HG03175 (cell line): ENCODE results near the gene RUNX3.
"Not testable (repeated sequence)": the region's sequence is repeated elsewhere in the genome, so short reads cannot be mapped to it uniquely, and the experiment has no call there.

Experiments used
- ATAC-seq: cut with Tn5 transposase; IDR thresholded peaks from one replicate; pipeline ENCODE4 v1.9.1; 2021; ENCODE audit warnings: mild to moderate bottlenecking, moderate library complexity; ENCODE audit not compliant: unreplicated experiment

The RUNX3 gene

DNA sequence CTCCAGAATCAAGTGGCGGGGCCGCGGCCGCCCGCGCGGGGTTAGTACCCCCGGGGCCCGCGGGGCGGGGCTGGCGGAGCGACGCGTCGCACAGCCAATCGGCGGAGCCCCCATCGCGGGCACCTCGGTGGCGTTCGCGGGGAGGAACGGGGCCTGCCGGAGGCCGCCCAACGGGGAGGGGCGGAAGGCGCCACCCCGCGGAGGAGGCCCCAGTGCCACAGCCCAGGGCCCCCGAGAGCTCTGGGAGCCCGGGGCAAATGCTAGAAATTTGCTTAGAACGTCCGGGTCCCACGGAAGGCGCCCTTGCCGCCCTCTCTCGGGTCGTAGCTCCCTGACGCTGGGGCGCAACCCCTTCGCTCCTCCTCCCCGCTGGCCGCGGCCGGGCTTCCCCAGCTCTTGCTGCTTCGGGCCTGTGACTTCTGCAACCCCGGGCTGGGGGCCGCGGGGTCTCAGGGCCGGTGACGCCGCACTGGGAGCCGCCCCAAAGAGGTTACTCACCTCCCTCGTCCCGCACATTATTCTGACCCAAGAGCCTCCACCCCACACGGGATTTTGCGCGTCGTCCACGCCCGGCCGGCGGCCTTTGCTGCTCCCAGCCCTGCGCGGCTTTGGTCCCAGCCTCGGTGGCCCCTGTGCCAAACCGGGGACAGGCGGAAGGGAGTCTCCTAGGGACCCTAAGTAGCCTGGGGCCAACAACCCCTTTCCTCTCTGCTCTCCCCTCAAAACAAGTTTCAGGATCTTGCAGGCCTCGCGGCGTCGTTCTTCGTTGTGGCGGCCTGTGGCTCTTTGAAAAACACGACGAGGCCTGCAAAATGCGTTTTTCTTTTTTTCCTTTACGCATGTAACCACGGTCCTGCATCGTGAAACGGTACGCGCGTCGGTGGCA is at the start of gene RUNX3:
RUNX3 (minus strand) TSS at position 17 of the 886 bp plus-strand sequence. CDS start 408 bp downstream, outside the sequence.
- ATAC-seq = peak; percentile 77

DNA sequence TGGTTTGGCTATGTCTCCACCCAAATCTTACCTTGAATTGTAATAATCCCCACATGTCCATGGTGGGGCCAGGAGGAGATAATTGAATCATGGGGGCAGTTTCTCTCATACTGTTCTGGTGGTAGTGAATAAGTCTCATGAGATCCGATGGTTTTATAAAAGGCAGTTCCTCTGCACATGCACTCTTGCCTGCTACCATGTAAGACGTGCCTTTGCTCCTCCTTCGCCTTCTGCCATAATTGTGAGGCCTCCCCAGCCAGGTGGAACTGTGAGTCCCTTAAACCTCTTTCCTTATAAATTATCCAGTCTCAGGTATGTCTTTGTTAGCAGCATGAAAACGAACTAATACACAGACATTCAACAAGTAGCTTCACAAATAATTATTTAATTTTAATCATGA is 49.2 kb upstream of the RUNX3 start:
- ATAC-seq = not testable (repeated sequence)

DNA sequence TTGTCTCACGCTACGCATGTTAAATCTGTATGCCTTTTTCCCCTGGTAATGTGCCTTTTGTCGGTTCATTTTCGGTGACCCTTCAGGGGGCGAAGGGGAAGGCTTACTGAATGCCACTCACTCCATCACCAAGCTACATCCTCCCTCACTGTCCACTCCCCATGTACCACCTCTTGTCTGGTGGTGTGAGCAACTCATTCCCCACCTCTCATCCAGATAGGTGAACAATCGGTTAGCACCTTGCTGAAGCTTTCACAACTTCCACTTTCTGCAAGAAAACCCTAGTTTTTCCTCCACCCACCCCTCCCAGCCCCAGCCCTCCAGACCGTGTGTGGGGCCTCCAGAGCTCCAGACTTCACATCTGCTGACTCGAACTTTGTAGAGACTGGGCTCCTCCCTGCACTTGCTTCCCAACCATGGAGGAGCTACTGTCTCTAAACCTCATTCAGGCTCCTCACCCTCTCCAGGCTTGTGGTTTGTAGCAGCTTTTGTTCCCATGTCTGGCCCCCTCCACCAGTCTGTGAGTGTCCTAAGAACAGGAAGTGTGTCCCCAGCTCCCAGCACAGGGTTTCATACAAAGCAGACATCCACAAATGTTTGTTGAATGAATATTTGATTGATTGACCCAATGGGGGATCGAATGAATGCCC is 48.4 kb upstream of the RUNX3 start:
- ATAC-seq = no peak

DNA sequence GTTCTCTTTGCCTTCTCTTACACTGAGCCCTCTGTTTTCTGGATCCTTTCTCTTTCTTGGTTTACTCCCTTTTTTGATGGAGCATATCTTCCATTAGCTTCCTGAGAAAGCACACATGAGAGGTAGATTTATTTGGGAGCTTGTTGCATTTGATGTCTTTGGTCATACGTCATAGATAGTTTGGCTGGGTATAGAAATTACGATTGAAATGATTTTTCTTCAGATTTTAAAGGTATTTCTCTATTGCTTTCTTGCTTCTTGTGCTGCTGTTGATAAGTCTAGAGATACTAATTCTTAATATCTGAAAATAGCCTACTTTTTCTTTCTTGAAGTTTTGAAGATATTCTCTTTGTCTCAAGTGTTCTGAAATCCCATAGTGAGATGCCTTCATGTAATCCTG is 45.3 kb upstream of the RUNX3 start:
- no peak for ATAC-seq

DNA sequence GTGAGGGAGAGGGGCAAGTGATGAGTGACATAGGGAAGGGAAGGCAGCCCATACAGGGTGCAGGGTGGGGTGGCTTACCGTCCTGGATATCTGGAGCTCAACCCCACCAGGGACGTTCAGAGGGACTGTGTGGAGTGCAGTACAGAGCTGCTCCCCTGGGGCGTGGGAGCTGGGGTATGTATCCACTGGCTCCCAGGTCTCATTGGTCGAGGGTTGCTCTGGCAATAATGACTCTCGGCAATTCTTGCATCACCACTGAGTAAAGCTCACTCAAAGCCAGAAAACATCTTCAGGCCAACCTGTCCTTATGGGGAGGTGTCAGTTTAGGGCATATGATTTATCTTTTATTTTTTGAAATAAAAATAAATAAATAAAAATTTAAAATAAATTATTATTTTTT is 43.2 kb upstream of the RUNX3 start:
- ATAC-seq = no peak

DNA sequence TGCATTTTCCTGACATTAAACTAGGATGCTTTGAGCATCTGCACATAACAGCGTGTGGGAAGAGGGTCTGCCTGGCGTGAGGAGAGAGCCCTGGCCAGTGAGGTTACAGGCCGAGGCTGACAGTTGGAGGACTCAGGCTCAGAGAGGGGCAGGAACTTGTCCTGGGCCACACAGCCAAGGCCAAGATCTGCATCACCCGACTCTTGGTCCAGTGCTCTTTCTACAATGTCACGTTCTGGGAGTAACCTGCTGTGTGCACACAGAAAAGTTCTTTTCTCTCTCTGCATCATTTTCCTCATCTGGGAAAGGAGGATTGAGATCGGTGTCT is 42.8 kb upstream of the RUNX3 start:
- ATAC-seq = no peak

DNA sequence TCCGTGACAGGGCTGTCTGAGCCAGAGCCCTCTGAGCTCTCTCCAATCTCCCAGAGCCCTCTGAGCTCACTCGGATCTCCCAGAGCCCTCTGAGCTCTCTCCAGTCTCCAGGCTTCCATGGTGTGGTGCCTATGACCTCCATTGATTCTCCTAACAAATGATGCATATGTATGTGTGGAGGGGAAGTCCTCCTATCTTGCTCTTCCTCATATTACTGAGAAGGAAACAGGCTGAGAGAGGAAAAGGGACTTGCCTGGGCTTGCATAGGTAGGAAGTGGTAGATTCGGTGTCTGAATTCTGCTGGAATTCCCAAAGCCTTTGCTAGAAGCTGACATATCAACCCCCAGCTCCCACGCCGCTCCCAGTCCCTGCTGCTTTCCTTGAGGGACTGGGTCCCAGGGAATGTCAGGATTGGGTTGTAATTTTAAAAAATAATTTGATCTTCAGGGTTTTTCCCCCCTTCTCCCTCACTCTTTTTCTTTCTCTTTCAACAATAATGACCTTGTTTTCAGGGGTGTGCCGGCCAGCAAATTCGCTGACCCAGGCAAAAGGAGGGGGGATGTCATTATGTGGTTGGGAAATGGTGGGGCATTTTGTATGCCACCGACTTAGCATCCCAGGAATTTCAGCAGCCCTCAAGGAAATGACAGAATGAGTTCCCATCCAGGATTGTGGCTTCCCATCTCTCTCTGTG is 42.3 kb upstream of the RUNX3 start:
- ATAC-seq = no peak

DNA sequence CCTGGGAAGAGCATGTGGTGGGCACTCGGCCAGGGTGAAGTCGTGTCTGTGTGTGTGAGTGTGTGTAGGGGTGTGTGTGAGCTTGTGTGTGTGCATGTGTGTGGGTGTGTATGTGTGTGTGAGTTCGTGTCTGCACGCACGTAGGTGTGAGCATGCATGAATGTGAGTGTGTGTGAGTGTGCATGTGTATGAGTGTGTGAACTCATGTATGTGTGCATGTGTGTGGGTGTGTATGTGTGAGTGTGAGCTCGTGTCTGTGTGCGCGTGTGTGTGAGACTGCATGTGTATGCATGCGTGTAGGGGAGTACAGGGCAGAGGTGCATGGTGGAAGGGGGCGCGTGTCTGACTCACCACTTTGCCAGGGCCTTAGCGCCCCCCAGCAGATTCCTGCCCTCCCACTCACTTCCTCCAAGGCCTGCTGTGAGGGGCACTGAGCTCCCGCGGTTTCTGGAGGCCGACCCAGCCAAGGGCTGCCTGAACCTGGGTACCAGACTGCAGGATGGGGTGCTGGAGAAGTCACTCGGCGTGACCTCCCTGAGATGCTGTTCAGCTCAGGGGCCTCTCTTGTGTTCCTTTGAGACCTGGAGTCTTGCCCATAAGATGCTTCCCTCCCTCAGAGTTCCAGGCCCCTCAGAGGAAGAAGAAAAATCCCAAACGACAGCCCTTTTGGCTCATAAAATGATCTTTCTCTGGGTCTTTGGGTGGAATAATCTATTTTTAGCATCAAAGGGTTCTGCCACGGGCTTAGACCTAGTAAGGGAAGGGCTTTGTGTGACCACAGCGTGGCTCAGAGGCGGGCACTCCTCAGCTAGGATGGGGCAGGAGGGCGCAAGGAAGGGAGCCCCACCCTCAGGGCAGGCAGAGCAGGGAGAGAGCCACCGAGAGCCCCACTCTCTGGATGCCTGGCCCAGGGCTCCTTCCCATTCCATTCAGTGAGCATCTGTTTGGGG is 41.1 kb upstream of the RUNX3 start:
- ATAC-seq = no peak

DNA sequence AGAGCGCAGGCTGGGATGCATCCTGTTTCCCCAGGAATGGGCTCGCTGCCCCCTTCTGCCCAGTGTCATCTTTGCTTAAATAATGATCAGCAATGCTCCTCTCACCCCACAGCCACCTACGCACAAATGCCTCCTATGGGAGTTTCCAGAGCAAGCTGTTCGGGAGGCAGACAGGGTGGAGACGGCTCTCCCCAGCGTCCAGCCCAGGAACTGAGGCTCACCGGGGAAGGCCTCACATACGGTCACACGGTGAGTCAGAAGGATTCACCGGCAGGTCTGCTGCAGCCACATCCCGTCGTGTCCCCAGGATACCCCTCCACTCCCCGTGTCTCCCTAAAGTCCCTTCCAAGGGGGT is 40.3 kb upstream of the RUNX3 start:
- ATAC-seq = no peak

DNA sequence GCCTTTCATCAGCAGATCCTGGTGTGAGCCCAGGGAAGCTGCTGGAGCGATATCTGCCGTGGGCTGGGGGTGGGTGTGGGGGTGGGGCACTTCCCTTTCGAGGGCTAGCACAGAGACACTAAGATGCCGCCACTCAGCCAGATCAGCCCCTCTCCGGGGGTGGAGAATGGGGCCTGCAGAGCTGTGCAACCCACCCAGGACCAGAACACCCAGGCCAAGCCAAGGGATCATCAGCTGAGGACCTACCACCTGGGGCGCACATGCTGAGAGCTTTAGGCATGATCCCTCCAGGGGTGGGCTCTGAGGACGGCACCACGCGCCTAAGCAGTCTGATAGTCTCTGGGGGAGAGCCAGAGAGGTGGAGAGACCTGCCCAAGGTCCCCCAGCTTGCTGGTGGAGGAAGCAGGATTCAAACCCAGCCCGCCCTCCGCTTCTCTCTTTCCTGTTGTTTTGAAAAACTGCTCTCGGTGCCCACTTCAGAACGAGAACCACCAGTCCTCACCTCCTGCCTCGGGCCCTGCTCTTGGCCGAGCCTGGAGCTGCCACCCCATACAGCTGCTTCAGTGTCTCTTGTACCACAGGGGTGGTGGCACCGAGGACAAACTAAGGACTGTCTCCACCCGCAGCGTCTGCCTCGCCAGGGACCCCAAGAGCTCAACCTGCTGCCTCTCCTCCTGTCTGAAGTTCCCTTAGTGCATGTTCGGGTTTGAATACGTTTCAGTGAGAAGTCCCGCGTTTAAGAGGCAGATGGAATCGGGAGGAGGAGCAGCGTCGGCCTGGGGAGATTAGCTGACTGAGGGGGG is 39.7 kb upstream of the RUNX3 start:
- no peak for ATAC-seq

DNA sequence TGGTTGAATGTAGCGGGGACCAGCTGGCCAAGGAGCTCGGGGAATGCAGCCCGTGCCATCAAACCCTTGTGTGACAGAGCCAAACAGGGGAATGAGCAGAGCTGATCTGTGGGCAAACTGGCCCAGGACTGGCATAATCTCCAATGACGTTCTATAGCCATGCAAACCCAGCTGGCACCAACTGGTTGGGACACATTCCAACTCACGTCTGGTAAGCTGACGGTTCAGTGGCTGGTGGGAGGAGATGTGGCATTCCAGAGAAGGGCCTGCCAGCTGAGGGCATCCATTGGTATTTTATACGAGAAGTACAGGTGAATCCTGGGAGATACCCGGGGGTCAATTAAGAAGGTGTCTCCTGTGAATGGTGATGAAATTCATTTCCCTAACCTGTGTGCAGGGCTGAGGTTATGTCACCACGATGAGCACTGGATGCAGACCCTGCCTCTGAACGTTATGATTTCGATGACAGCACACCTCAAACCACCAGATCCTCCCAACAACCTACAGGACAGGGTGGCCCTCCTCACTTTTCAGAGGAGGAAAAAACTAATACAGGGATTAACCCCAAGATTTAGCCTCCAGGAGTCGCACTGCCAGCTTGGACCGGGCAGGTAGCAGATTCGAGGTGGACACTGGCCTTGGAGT is 39.0 kb upstream of the RUNX3 start:
- ATAC-seq = no peak

DNA sequence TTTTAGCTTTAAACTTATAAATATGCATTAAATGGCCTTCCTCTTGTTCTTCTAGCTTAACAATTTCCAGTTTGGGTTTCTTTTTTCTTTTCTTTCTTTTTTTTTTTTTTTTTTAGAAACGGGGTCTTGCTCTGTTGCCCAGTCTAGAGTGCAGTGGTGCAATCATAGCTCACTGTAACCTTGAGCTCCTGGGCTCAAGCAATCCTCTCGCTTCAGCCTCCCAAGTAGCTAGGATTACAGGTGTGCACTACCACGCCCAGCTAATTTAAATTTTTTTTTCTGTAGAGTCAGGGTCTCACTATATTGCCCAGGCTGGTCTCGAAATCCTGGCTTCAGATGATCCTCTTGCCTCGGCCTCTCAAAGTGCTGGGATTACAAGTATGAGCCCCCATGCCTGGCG is 37.9 kb upstream of the RUNX3 start:
- ATAC-seq = no peak

DNA sequence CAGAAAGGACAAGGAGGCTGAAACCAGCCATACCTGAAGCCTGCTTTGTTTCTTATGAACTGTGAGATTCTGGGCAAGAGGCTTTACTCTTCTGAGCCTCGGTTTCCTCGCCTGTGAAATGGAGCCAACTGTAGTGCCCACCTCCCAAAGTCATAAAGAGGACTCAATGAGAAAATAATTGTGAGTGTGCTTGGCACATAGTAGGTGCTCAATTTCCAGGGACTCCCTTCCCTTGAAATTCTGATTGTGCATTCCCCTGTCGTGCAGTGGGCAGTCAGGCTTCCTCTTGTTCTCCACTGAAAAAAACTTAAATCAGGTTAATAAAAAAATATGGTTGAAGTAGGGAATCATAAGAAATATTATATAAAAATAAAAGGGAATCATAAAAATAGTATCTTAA is 37.5 kb upstream of the RUNX3 start:
- ATAC-seq = no peak

DNA sequence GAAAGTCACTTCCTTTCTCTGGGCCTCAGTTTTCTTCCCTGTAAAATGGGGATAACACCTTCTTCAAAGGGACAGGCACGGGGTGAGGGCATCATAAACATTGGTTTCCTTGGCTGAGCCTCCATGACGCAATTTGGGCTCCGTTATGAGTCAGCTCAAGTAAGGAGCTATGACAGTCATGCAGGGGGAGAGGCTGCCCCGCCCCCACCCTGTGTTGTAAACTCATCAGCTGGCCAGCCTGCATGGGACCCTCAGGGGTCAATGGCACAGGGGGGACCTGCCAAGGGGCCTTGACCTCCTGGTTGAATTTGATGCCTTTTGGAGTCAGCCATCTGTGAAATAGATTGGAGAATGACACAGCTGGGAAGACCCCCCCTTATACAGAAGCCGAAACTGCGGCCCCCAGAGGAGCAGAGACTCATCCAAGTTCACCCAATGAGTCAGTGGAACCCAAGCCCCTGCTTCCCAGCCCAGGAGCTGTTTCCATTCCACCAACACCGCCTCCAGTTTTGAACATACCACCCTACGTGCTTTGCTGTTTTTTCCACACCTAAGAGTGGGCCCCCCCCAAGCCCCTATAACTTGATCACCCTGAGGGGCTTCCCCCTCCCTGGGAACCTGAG is 36.8 kb upstream of the RUNX3 start:
- no peak for ATAC-seq

DNA sequence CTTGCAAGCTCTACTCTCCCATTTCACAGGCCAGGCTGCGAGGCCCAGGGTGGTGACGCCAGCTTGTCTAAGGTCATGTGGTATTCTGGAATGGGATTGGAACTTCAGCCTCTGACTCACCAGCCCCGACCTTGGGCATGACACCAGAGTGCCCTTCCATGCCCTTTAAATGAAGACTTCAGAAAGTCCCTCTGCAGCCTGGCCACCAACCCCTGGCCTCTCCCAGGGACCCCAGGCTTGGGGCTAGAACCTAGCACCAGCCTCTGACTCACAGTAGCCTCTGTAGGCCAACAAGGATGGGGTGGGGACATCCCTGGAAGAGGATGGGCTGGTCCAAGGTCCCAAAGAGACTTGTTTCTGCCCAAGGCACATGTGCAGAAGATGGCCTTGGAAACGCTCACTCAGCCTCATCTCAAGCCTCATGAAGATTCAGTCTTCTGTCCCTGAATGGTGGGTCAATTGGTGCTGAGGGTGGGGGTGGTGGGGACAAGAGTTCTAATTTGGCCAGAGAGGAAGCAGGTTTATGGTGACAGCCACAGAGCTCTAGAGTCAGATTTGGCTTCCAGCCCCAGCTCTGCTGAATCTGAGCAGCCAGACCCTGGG is 36.1 kb upstream of the RUNX3 start:
- no peak for ATAC-seq

DNA sequence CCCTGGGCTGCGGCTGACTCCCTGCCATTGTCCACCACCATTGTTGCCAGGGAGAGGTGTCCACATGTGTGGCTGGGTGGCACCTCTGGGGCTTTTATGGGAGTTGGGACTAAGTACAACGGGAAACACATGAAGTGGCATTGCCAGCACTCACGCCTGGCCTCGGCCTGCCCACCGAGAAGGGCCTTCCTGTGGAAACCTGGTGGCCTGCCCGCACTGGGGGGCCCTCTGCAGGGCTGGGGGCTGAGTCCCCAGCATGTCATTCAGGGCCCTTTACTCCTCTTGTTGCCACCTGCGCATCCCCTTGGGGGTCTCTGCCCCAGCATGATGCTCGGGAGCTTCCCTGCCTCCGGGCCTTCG is 35.5 kb upstream of the RUNX3 start:
- ATAC-seq = no peak

DNA sequence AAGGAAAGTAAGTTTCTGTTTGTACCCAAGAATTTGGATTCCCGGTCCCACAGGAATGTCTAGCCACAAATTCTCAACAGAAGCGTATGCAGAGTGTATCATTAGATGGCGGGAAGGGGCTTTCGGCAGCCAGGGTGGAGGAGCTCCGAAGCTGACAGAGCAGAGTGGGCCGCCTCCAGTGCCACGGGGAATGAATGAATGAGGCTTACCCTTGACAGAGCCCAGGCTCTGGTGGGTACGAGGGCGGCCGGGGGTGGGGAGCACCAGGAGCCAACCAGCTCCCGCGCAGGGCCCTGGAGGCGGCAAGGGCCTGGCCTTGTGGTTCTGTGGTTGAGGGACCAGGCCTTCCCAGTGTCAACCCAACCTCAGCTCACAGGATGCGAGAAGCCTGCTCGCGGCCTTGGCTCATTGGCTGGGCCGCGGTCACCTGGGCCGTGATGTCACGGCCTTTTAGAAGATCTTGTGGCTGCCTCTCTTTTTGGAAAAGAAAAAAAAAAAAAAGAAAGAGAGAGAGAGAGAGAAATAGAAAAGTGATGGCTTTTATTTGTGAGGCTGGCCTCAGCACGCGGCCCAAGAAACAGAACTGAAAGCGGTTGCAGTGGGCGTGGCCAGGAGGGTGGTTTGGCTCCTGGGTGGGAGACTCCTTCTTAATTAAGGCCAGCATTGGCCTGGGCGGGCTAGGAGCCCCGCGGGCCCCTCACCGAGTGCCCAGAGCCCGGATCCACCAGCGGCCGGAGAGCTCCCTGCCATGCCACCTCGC is 34.9 kb upstream of the RUNX3 start:
- ATAC-seq = peak; percentile 85
